ENCODE results near the gene IFT22.
"Not testable (repeated sequence)": the region's sequence is repeated elsewhere in the genome, so short reads cannot be mapped to it uniquely, and the experiment has no call there.

GRCh38 chr7:101293069-101294021, 28.3 kb downstream of the IFT22 start:
- not testable (repeated sequence) for TF ChIP-seq CTCF (IDR thresholded peaks at IDR 0.05 in 8 of 11, conservative IDR thresholded peaks at IDR 0.05 in 3 of 11); POLR2AphosphoS5 (IDR thresholded peaks at IDR 0.05)

Measured in spleen (tissue), 7 donors.